CD14-positive monocyte (primary cell): ENCODE data around the gene CHIT1. TPM values are rescaled to one million over a fixed set of nuclear protein-coding genes. Genes with fewer than 3 reads are reported as not detected.

Source experiments
- DNase-seq, 3 donors: peaks; one replicate each; pipeline ENCODE4 v3.0.0-alpha.2; 2011 to 2022
- H2AFZ ChIP-seq: 2 replicates; pipeline ENCODE4 v1.6.0; 2012; ENCODE audit warnings: mild to moderate bottlenecking, low read depth, low read length, inconsistent platforms; ENCODE audit not compliant: insufficient read depth, poor library complexity, severe bottlenecking
- H3K27ac ChIP-seq, 2 donors: 1 replicate in 1 of 2; 2 replicates in 1 of 2; pipeline ENCODE4 v1.5.1; 2012 to 2013; ENCODE audit warnings: low read length in 2 of 2, control low read depth in 1 of 2, inconsistent platforms in 1 of 2, low read depth in 1 of 2, mild to moderate bottlenecking in 1 of 2
- H3K27me3 ChIP-seq, 2 donors: one replicate each; pipeline versions ENCODE4 v1.6.0 to v1.6.1; 2011 to 2013; ENCODE audit warnings: low read length in 2 of 2; ENCODE audit not compliant: control insufficient read depth in 2 of 2, insufficient read depth in 2 of 2
- H3K36me3 ChIP-seq, 2 donors: replicated peaks in 1 of 2; 1 replicate in 1 of 2; 2 replicates in 1 of 2; pipeline versions ENCODE4 v1.5.1 to v1.6.1; 2012 to 2013; ENCODE audit warnings: low read length in 2 of 2, control low read depth in 1 of 2, inconsistent platforms in 1 of 2, mild to moderate bottlenecking in 1 of 2; ENCODE audit not compliant: insufficient read depth in 2 of 2, control insufficient read depth in 1 of 2
- H3K4me1 ChIP-seq, 2 donors: 1 replicate in 1 of 2; 2 replicates in 1 of 2; pipeline versions ENCODE4 v1.5.1 to v1.6.1; 2012 to 2013; ENCODE audit warnings: low read length in 2 of 2, control low read depth in 1 of 2, inconsistent platforms in 1 of 2, mild to moderate bottlenecking in 1 of 2, moderate library complexity in 1 of 2; ENCODE audit not compliant: insufficient read depth in 2 of 2, control insufficient read depth in 1 of 2
- H3K4me2 ChIP-seq: replicated peaks from 2 replicates; pipeline ENCODE3; 2012; ENCODE audit warnings: low read length, moderate library complexity, mild to moderate bottlenecking; ENCODE audit not compliant: poor library complexity, severe bottlenecking; ENCODE audit errors: extremely low read depth
- H3K4me3 ChIP-seq, 3 experiments: fragments of 200-600 bp in 1 of 3; sonication (generic) in 1 of 3; replicated peaks in 1 of 3; 1 replicate in 2 of 3; 2 replicates in 1 of 3; pipeline ENCODE4 v1.5.1; 2011 to 2013; ENCODE audit warnings: low read length in 3 of 3, mild to moderate bottlenecking in 3 of 3, control low read depth in 2 of 3, low read depth in 2 of 3, inconsistent platforms in 1 of 3, moderate library complexity in 1 of 3
- H3K79me2 ChIP-seq: 2 replicates; pipeline ENCODE4 v1.6.0; 2012; ENCODE audit warnings: mild to moderate bottlenecking, control low read depth, inconsistent platforms, low read length, moderate library complexity; ENCODE audit not compliant: insufficient read depth
- H3K9ac ChIP-seq: 2 replicates; pipeline ENCODE4 v1.6.0; 2017; ENCODE audit warnings: low read length, mild to moderate bottlenecking; ENCODE audit not compliant: insufficient read depth, poor library complexity, severe bottlenecking
- H3K9me3 ChIP-seq, 2 donors: replicated peaks in 1 of 2; 1 replicate in 1 of 2; 2 replicates in 1 of 2; pipeline versions ENCODE4 v1.5.1 to v1.6.1; 2012 to 2013; ENCODE audit warnings: low read length in 2 of 2, control low read depth in 1 of 2; ENCODE audit not compliant: control insufficient read depth in 1 of 2, insufficient read depth in 1 of 2
- H4K20me1 ChIP-seq: 2 replicates; pipeline ENCODE4 v1.6.0; 2012; ENCODE audit warnings: mild to moderate bottlenecking, low read length, control low read depth, moderate library complexity; ENCODE audit not compliant: insufficient read depth
- H3K27ac Mint-ChIP-seq, 7 donors: one replicate each; pipeline ENCODE4 v1.8.0; 2020; ENCODE audit warnings: mild to moderate bottlenecking in 7 of 7, mixed read lengths in 7 of 7, moderate library complexity in 6 of 7, inconsistent platforms in 2 of 7
- H3K27me3 Mint-ChIP-seq, 3 donors: one replicate each; pipeline ENCODE4 v1.8.0; 2021 to 2022; ENCODE audit warnings: low read depth in 3 of 3, mild to moderate bottlenecking in 3 of 3, mixed read lengths in 3 of 3, moderate library complexity in 3 of 3, inconsistent platforms in 1 of 3
- H3K36me3 Mint-ChIP-seq, 2 donors: one replicate each; pipeline ENCODE4 v1.8.0; 2020; ENCODE audit warnings: mixed read lengths in 2 of 2, inconsistent platforms in 1 of 2, mild to moderate bottlenecking in 1 of 2
- H3K4me1 Mint-ChIP-seq: one replicate; pipeline ENCODE4 v1.8.0; 2020; ENCODE audit warnings: mild to moderate bottlenecking, mixed read lengths
- H3K4me3 Mint-ChIP-seq, 2 donors: one replicate each; pipeline ENCODE4 v1.8.0; 2020; ENCODE audit warnings: mild to moderate bottlenecking in 2 of 2, mixed read lengths in 2 of 2, moderate library complexity in 1 of 2
- H3K9me3 Mint-ChIP-seq, 7 donors: one replicate each; pipeline ENCODE4 v1.8.0; 2020 to 2022; ENCODE audit warnings: mixed read lengths in 7 of 7, mild to moderate bottlenecking in 6 of 7, moderate library complexity in 6 of 7, inconsistent platforms in 2 of 7
- WGBS: methylation state at CpG from one replicate; pipeline ENCODE4 v1.1.5; 2013; ENCODE audit warnings: missing lambda C conversion rate; ENCODE audit not compliant: insufficient coverage; 5-methylcytosine and 5-hydroxymethylcytosine counted together
- intact Hi-C, 2 donors: fragments of 100-400 bp; cut with micrococcal nuclease; formaldehyde crosslinking; loops; one replicate each; pipeline versions ENCODE4 v1.15.0 to v1.15.1; 2023
- polyA plus RNA-seq, 3 donors: library from polyadenylated mRNA; depleted of rRNA in 1 of 3; unstranded in 2 of 3; stranded (reverse) in 1 of 3; fragments of 300-500 nt in 2 of 3; fragments of >200 nt in 1 of 3; fragmentation: Illumina TruSeq in 2 of 3; gene quantifications; 1 replicate in 2 of 3; 2 replicates in 1 of 3; pipeline ENCODE4 v1.2.3, GENCODE V29; 2012 to 2021
- TF ChIP-seq, protein P1 (sequence below): fragments of 200-600 bp; IDR thresholded peaks from one replicate; pipeline ENCODE4 v1.8.0; 2022; ENCODE audit warnings: antibody characterized with exemption, mild to moderate bottlenecking

CHIT1 gene
- polyA plus RNA-seq, 3 donors, result 0.08 to 0.51 TPM; not detected in 1

DNA sequence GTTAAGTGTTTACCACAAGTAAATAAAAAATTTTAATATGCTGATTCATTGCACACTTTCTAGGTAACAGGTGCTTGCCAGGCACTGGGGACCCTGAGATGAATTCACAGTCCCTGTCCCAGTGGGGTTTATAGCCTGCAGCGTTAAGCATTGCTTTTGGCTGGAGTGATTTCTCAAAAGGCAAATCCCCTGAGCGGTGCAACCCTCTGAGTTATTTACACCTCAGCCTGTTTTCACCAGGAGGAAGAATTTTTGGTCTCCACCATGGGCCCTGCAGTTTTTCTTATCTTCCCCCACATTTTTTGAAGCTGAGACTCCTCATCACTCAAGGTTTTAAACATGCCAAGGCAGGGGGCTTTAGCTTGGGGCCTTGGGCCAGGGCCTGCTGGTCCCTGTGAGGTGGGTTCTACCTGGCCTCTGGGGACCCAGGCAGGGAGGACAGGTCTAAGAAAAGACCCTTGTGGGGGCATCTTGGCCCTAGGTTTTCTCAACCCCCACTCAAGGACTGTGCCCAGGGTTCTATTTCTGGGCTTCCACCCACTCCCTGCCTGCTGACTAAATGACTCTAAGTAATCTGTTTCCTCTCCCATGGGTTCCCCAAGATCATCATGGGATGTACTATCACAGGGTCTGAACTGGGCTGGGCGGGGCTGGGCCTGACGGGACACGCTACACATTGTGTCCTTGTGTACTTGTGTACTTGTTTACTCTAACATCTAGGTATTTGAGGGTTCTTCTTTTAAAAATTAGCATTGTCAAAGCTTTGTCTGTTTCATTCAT lies 10.2 kb upstream of the CHIT1 start:
- TF ChIP-seq, protein P1, sequence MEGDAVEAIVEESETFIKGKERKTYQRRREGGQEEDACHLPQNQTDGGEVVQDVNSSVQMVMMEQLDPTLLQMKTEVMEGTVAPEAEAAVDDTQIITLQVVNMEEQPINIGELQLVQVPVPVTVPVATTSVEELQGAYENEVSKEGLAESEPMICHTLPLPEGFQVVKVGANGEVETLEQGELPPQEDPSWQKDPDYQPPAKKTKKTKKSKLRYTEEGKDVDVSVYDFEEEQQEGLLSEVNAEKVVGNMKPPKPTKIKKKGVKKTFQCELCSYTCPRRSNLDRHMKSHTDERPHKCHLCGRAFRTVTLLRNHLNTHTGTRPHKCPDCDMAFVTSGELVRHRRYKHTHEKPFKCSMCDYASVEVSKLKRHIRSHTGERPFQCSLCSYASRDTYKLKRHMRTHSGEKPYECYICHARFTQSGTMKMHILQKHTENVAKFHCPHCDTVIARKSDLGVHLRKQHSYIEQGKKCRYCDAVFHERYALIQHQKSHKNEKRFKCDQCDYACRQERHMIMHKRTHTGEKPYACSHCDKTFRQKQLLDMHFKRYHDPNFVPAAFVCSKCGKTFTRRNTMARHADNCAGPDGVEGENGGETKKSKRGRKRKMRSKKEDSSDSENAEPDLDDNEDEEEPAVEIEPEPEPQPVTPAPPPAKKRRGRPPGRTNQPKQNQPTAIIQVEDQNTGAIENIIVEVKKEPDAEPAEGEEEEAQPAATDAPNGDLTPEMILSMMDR, result no peak
- H3K27me3 Mint-ChIP-seq, result peaks cover 15 to 31% (median 16%) of the 10 kb centered on the region in 3 donors
- peaks cover 20 to 21% of the 10 kb centered on the region in 2 donors for H3K9me3 ChIP-seq

DNA sequence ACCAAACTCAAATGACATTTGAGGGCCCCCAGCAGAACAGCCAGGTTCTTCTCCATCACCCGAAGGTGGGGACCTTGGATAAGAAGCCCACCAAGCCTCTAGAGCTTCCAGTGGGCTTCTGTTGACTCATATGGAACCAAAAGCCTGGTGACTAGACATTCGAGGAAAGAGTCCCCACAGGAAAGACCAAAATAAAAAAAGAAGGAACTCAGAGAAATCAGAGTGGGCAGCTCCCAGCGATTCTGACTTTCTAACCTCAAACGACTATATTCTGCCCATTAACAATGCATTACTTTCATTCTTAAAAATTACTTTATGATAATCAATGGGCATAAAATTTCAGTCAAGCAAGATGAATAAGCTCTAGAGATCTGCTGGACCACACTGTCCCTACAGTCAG lies 9.6 kb upstream of the CHIT1 start:
- Histone ChIP-seq H3K4me2 (no peak overlapping the region), H2AFZ (no peak overlapping the region), H3K9ac (no peak overlapping the region), H3K27me3 (peaks cover 0 to 3% of the 10 kb centered on the region in 2 donors), H3K9me3 (peaks cover 24 to 27% of the 10 kb centered on the region in 2 donors), H4K20me1 (no peaks in the 10 kb centered on the region), H3K36me3 (no peaks in the 10 kb centered on the region), H3K4me3 (no peak overlapping the region), H3K79me2 (no peaks in the 10 kb centered on the region), H3K27ac (no peak overlapping the region), H3K4me1 (no peaks in the 10 kb centered on the region)
- Mint-ChIP-seq H3K27me3 (peaks cover 12 to 29% (median 15%) of the 10 kb centered on the region in 3 donors), H3K9me3 (peaks cover 19 to 38% (median 30%) of the 10 kb centered on the region in 7 donors), H3K4me1 (no peaks in the 10 kb centered on the region), H3K27ac (no peak overlapping the region), H3K4me3 (no peak overlapping the region), H3K36me3 (no peaks in the 10 kb centered on the region)
- no peak for DNase-seq
- TF ChIP-seq, protein P1, result no peak
- WGBS, result 0% methylated on average over 2 of the region's 4 CpGs
- intact Hi-C loops, result no loop called here

More for the DNA sequence above, 10.2 kb upstream of the CHIT1 start:
- no peak overlapping the region for H3K4me3 Mint-ChIP-seq
- Histone ChIP-seq H3K27ac (no peak overlapping the region), H3K4me3 (no peak overlapping the region), H3K27me3 (peaks cover 0 to 3% of the 10 kb centered on the region in 2 donors), H3K79me2 (no peaks in the 10 kb centered on the region), H4K20me1 (no peaks in the 10 kb centered on the region), H3K4me2 (no peak overlapping the region), H2AFZ (no peak overlapping the region), H3K36me3 (no peaks in the 10 kb centered on the region), H3K9ac (no peak overlapping the region), H3K4me1 (no peaks in the 10 kb centered on the region)
- intact Hi-C loops, result loop anchor here in 1 of 2 donors (10.0 kb wide), 1 partner anchor 445 kb away; no protein-coding TSS in a partner anchor
- DNase-seq, result no peak
- peaks cover 16 to 32% (median 25%) of the 10 kb centered on the region in 7 donors for H3K9me3 Mint-ChIP-seq
- WGBS, result 20% methylated on average over 1 of the region's 5 CpGs
- no peaks in the 10 kb centered on the region for H3K36me3 Mint-ChIP-seq
- no peaks in the 10 kb centered on the region for H3K4me1 Mint-ChIP-seq
- H3K27ac Mint-ChIP-seq, result no peak overlapping the region
